Measurements from ENCODE around the gene KCNQ1.

KCNQ1 gene

DNA sequence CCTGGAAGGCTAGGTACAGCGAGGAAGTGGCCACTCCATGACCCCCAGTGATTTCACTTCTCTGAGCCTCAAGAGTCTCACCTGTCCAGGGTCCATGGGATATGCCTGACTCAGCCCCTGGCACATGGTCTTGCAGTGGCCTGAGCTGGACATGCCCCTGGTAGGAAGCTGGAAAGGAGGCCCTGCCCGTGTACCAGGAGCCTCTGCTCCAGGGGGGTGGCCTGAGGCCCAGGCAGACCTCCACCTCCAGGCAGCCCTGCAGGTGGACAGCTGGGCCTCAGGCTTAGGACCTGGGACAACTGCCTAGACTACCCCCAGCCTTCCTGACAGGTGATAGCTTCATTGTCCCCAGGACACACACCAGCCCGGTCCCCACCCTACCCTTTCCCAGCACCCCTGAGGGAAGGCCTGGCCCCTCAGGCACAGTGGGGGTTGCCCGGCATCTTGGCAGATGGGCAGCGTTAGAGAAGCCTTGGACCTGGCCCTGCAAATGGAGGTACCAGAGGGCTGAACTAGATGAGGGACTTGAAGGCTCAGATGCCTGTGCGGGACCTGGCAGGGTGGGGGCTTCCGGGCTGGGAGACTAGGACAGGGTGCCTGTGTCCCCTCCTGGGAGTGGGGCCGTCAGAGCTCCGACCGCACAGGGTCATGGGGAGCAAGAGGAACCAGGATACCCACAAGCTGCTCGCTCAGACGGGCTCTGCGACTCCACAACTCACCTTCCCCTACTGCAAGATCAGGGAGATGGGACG, 387.1 kb downstream of the KCNQ1 start:
- DNase-seq (ENCODE audit: low read depth in 1 of 2, low spot score in 1 of 2) = no peak

DNA sequence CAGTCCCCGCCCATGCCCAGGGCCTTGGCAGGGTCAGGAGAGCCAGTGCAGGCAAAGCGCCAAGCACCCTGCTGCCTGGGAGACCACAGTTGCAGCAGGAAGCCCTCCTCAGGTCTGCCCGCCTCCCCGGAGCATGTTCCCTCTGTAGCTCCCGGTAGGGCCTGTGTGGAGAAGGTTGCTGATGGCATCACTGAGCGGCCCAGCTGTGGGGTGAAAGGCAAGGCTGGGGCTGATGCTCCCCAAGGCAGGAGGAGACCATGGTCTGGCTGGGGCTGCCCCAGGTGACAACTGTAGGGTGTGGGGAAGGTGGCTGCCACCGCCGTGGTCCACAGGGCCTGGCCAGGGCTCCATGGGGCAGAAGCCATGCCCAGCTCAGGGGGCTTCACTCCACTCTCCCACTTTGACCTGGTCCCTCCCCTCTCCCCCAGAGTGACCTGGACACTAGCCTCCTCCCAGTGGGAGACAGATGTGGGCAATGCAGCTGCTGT, 387.8 kb downstream of the KCNQ1 start:
- no peak for DNase-seq (ENCODE audit: low read depth in 1 of 2, low spot score in 1 of 2)

DNA sequence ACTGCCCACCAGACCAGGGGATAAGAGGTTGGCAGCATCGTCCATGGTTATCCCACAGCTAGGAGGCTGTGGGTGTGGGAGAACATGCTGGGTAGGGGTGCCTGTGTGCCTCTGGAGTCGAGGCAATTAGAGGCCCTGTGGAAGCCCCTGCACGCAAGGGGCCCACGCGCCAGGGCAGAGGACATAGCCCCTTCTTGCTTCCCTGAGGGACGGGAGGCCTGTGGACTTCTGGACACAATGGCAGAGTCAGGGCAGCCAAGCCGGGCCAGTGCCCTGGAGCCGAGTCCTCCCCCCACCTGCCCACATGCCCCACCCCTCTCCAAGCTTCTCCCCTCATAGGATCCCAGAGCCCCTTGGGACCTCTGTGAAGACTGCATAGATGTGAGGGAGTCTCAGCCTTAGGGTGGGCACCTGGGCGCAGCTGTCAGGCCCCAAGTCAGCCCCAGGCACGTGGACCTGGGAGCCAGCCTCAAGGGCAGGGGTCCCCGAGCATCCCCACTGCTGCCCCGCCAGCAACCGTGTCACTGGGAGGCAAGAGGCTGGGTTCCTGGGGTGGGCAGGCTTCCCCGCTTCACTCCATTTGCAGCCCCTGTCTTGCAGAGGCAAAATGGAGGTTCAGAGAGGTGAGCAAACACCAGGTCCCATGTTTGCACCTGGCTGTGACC, 388.4 kb downstream of the KCNQ1 start:
- no peak for DNase-seq (ENCODE audit: low read depth in 1 of 2, low spot score in 1 of 2)

DNA sequence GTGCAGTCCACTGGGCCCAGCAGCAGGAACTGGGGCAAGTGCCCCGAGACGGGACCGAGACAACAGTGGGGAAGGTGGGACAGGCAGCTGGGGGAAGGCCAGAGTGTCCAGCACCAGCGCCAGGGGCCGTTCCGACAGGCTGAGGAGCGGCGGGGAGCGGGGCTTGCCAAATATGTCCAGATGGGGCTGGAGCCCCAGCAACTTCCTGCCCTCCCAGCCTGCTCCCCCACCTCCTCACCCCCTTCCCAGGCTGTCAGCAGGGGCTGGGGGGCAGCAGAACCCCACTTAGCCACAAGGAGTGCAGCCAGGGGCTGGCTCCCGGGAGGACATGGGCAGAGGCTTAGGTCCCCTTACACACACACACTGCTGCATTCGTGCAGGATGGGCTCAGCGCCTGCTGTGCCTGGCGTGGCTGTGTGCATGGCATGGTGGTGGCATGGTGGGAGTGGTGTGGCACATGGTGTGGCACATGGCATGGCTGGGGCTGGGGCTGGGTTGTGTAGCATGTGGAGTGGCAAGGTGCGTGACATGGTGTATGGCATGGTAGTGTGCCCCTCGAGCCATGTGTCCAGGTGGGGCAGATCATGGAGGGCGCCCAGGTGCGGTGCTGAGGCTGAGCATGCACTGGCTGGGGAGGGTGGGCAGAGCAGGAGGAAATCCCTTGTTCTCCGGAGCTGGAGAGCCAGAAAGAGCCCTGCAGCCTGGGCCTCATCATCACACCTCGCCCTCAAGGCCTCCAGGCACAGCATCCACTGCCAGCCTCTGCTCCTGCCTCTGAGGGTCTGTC, 389.1 kb downstream of the KCNQ1 start:
- no peak for DNase-seq (ENCODE audit: low read depth in 1 of 2, low spot score in 1 of 2)

DNA sequence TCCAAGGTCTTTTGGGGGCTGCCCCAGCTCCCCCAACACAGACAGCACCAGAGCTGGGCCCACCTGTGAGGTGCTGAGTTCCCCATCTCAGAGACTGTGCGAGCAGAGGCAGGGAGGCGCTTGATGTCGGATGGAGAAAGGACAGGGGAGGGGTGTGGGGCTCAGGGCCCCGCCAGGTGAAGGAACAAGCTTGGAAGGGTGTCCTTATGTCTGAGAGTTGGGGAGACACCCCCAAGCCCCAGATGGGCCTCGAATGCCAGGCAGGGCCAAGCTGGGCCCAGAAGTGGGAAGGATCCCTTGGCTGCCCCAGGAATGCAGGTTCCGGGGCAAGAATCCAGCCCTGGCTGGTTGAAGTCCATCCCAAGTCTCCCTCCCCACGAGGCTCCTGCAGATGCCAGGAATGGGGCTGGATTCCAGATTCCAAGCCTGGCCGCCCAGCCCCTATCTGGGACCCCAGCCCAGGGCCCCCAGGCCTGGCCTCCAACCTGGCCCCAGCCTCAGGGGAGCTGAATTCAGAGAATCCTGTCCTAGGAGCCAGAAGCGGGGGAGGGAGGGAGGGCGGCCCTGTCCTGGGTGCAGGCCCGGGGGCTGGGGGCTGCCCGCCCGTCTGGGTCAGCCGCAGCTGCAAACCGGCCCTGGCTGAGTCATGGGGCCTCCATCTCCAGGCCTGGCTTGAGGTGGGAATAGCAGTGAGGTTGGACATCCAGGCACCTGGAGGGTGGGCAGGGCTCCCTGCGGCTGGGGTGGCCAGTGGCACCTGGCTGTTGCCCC, 389.9 kb downstream of the KCNQ1 start:
- no peak for DNase-seq (ENCODE audit: low read depth in 1 of 2, low spot score in 1 of 2)

DNA sequence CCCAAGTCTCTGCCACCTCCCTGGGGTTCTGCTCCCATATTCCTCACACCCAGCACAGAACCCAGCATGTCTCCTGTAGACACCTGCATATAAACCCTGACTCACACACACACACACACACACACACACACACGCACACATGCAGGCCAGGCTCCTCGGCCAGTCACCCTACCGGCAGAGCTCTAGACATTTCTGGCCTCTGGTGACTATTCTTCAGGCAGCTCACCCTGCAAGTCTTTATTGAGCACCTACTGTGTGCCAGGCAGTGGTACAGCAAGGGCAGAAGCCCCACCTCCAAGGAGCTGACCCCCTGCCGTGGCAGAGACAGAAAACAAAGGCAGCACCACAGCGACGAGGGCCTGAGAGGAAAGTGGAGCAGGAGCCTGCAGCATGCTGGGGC, 390.5 kb downstream of the KCNQ1 start:
- DNase-seq (ENCODE audit: low read depth in 1 of 2, low spot score in 1 of 2) = no peak

DNA sequence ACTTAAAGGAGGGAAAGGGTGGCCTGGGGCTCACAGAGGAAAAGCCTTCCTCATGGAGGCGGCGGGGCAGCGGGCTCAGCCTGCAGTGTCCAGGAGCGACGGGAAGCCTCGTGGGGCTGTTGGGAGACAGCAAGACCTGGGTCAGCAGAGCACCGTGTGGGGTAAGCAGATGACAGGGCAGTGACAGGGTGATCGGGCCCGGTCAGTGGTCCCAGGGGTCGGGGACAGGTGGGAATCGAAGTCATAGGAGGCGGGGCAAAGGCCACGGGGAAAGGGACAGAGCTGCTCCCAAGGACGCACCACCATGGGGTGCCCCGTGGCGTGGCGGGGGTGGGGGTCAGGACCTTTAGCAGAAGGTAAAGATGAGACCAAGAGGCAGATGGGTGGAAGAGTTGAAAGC, 390.9 kb downstream of the KCNQ1 start:
- no peak for DNase-seq (ENCODE audit: low read depth in 1 of 2, low spot score in 1 of 2)

DNA sequence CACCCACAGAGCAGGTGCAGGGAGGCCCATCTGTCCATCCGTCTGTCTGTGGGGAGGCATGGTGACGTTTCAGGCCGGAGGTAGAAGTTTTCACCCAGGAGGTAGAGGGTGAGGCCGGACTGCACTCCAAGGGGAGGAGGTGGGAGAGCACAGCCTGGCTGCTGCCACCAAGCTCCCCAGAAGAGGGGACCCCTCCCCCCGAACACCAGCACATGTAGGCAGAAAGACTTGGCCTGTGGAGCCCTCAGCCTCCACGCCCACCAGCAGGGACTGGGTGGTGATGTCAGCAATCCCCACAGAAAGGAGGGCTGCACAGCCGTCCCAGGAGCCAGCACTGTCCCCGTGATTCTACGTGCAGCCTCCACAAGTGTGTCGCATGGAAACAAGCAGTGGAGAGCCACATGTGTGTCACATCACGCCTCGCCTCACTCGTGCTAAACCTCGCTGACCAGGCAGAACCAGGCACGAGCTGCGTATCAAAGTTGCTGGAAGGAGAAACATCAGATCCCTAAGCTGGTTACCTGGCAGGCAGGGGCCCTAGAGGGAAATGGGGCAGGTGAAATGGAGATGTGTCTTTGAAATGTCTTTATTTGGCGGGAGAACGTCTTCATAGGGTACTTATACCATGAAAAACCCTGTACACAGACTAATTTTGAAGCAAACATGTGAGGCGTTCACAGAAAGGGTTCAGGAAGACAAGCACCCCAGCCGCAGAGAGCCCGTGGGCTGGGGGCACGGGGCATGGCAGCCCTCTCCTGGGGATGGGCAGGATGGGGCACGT, 391.7 kb downstream of the KCNQ1 start:
- no peak for DNase-seq (ENCODE audit: low read depth in 1 of 2, low spot score in 1 of 2)

DNA sequence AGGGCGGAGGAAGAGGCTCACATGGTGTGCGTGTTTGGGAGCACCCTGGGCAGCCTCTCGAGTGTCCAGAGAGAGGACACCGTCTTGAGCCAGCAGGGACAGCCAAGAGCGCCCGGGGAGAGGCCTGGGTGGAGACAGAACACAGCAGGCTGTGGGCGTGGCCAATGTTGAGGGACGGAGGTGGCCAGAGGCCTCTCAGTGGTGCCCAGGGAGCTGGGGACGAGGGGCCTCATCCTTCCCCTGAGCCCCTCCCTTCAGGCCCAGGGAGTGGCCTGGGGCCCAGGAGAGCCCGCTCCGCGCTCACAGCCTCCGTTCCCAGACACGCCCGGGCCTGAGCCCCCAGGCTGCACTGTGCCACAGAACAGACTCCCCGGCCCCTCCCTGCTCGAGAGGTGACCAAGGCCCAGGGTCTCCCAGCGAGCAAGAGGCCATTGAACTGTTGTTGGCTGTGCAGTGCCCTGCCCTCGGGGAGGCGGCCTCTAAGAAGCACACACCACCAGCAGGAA, 392.3 kb downstream of the KCNQ1 start:
- DNase-seq (ENCODE audit: low read depth in 1 of 2, low spot score in 1 of 2) = no peak

DNA sequence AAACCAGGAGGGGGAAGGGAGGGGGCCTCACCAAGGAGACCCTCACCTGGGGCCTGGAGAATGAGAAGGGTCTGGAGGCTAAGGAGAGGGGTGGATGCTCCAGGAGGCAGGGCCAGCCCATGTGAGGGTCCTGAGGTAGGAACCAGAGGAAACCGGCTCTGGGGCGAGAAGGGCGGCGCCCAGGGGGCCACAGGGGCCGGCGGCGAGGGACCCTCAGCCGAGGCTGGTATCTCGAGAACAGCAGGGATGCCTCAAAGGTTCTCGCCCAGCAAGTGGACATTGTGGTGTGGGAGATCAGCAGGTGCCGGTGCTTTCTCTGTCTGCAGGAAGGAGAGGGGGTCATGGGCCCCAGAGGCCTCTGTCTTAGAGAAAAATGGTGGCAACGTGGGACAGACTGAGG, 392.8 kb downstream of the KCNQ1 start:
- DNase-seq (ENCODE audit: low read depth in 1 of 2, low spot score in 1 of 2) = no peak

DNA sequence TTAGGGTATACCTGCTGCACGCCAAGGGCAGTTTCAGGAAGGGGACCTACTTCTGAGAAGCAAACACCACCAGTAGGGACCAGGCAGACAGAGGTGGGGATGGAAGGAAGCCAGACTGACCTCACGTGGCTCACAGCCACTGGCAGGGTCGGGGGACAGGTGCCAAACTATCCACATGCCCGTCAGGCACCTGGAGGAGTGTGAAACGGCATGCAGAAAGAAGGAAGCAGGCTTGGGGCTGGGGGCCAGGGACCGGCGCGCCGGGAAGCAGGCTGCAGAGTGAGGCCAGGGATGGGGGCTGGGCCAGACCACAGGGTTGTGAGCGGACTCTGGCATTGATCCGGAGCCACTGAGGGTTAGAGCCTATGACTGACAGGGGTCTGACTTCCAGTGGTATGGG, 393.3 kb downstream of the KCNQ1 start:
- DNase-seq (ENCODE audit: low read depth in 1 of 2, low spot score in 1 of 2) = no peak

DNA sequence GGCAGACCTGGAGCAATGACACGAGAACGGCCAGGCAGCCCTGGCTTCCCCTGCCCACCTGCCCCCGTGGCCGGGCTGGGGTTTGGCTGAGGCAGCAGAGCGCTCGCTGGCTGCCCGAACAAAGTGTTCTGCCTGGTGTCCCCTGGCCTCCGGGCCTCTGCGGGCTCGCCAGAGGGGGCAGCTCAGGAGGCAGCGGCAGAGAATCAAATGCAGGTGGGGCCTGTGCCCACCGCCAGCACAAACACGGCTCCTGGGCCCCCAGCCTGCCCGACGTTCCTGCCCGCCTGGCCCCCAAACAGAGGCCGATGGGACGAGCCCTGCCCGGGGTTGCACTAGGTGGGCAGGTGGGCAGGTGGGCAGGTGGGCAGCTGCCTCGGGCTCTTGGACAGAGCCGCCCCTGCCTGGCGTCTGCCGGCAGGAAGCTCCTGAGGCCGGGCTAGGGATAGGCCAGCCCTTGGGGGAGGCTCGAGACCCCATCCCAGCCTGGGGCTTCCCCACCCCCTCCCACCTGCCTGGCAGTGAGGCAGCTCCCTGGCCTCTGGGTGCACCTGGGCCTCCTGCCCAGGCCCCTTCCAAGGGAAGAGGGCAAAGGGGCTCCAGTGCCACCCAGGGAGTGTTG, 394.0 kb downstream of the KCNQ1 start:
- DNase-seq (ENCODE audit: low read depth in 1 of 2, low spot score in 1 of 2) = no peak

DNA sequence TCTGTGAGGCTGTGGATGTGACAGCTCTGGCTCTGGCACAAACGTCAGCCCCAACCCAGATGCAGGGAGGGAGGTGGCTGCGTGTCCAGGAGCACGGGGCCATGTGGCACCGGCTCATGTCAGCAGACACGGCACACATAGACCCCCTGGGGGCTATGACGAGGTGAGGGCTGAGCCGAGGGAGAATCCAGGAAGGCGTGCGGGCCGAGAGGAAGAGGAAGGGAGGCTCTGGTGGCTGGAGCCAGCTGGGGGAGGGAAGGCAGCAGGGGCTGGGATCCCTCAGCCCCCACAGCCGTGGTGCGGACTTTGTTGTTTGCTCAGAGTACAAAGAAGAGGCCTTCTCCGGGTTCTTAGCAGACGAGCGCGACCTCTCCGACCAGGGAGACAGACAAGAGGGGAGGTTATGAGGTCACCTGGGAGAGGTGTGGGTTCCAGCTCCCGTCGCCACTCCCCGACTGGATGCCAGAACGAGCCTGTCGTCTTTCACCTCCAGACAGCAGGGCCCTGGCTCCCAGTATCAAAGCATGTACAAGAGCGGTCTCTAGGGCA, 394.7 kb downstream of the KCNQ1 start:
- DNase-seq (ENCODE audit: low read depth in 1 of 2, low spot score in 1 of 2) = no peak

DNA sequence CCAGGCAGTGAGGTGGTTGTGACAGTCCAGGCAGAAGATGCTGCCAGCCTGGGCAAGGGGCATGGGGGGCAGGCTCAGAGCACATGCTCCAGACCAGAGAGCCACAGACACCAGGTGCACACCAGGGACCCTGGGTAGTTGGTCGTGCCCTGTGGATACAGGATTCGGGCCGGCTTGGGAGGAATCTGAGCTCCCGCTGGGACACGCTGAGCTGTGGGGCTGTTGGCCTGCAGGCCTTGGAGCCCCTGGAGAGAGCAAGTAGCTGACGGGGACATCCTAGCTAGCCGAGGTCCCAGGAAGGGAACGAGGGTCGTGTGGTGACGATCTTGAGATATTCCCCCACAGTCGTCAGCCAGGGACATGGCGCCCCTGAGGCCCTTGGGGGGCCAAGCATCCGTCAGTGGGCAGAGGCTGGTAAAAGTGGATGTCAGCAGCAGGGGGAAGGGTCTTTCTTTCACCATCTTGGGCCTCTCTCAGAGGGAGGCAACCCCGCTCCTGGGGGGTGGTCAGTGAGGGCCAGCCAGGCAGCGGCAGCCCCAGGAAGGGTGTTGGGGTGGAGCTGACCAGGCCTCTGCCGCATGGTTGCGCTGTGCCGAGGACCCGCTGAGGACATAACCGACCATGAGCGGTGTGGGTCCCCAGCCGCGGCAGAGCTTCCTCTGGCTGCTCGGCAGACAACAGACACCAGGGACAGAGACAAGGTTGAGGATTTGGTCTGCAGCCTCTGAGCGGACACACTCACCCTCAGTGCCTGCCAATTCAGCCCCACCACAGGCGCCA, 396.8 kb downstream of the KCNQ1 start:
- DNase-seq (ENCODE audit: low read depth in 1 of 2, low spot score in 1 of 2) = no peak

DNA sequence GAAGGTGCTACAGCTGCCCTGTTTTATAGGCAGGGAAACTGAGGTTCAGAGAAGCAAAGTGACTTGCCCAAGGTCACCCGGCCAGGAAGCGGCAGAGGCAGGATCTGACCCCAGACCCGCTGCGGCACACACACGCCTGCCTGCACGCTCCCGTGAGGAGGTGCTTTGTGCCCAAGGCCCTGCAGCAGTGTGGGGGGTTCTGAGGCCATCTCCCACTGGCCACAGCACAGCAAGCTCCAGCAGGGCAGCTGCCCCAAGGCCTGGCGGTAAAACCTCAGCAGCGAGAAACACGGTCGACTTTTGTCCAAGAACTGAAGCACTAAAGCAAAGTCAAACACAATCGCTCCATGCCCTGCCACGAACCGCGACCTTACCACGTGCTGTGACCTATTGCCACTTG, 398.1 kb downstream of the KCNQ1 start:
- DNase-seq (ENCODE audit: low read depth in 1 of 2, low spot score in 1 of 2) = no peak

DNA sequence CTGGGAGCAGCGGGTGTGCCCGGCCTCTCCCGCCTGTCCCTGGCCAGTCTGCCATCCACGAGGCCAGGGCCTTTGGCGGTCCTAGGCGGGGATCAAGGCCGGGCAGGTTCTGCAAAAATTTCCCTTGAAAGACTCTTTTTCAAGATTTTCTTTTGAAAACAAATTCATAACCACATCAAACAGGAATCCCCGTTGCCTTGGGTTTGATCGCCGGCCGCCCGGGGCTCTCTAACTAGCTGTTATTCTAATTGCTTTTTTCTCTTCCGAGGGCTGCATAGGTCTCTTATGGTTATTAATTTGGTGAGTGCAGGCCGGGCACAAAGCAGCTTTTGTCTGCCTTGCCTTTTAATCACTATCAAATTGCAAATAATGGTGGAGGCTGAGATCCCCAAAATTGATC, 398.7 kb downstream of the KCNQ1 start:
- no peak for DNase-seq (ENCODE audit: low read depth in 1 of 2, low spot score in 1 of 2)

DNA sequence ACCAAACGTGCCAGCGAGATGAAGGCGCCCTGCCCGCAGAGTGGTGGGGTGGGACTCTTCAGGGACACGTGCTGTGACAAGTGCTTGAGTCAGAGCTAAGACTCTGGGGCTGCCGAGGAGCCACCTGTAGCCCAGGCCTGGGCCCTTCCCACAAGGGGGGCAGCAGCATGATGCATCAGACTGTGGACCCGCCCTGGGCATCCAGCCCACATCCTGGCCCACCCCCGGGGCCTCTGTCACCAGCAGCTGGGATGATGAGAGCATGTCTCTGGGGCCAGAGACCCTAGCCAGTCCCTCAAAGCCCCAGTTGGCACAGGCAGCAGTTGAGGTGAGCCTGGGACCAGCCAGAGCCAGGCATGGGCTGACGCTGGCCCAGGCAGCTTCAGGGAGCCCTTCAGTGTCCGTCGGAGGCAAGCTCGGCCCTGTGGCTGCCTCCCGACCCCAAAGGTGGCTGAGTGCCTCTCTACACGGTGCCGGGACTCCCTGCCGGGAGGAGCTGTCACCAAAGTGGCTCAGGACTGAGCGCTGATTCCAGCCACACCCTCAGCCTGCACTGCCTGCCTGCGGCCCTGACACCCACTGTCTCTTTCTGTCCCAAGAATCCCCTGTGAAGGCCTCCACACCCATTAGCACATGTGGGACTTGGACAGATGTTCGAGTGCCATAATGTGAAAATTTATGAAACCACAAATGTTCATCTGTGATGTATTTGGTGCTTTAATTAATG, 399.5 kb downstream of the KCNQ1 start:
- DNase-seq (ENCODE audit: low read depth in 1 of 2, low spot score in 1 of 2) = no peak

DNA sequence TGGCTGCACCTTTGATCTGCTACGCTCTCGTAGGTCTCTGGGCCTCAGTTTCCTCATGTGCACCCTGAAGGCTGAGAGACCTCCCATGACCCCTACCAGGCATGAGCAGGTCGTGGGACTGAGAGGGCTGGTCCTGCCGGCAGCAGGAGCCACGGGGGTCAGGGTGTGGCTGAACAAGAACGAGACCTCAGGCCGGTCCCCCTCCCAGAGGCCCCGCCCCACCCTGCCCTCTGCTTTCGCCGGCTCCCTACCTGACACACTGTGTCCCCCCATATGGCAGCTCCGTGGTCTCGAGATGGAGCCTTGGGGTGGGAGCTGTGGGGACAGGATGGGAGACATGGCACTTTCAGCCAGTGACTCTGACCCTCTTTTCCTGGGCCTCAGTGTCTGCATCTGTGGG, 400.2 kb downstream of the KCNQ1 start:
- DNase-seq (ENCODE audit: low read depth in 1 of 2, low spot score in 1 of 2) = no peak
